Loucy (cell line): ENCODE data around the gene ADTRP.

Source experiments
- EZH2phosphoT487 ChIP-seq: fragments of 200-600 bp; IDR thresholded peaks from 2 replicates; pipeline ENCODE4 v1.6.1; 2018; ENCODE audit warnings: antibody characterized with exemption, mild to moderate bottlenecking, moderate library complexity, borderline replicate concordance
- TF ChIP-seq, protein P1 (sequence below): fragments of 200-600 bp; sonication (generic); conservative IDR thresholded peaks from 2 replicates; pipeline ENCODE4 v1.5.1; 2014; ENCODE audit warnings: mild to moderate bottlenecking, antibody characterized with exemption, low read length

- TF ChIP-seq, protein P1, sequence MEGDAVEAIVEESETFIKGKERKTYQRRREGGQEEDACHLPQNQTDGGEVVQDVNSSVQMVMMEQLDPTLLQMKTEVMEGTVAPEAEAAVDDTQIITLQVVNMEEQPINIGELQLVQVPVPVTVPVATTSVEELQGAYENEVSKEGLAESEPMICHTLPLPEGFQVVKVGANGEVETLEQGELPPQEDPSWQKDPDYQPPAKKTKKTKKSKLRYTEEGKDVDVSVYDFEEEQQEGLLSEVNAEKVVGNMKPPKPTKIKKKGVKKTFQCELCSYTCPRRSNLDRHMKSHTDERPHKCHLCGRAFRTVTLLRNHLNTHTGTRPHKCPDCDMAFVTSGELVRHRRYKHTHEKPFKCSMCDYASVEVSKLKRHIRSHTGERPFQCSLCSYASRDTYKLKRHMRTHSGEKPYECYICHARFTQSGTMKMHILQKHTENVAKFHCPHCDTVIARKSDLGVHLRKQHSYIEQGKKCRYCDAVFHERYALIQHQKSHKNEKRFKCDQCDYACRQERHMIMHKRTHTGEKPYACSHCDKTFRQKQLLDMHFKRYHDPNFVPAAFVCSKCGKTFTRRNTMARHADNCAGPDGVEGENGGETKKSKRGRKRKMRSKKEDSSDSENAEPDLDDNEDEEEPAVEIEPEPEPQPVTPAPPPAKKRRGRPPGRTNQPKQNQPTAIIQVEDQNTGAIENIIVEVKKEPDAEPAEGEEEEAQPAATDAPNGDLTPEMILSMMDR: no peak
- TF ChIP-seq EZH2phosphoT487: no peak
Observed at GRCh38 chr6:11702089-11702488, 76.5 kb downstream of the ADTRP start.
